GM23338 (cell line): ENCODE results near the gene CDIPT. TPM values are rescaled to one million over a fixed set of nuclear protein-coding genes. Genes with fewer than 3 reads are reported as not detected.

Experiments
- ATAC-seq: fragments of 200-7000 bp; cut with Tn5 transposase; 3 replicates; pipeline ENCODE4 v1.9.1; 2020
- DNase-seq: peaks from one replicate; pipeline ENCODE4 v3.0.0-alpha.2; 2015; ENCODE audit warnings: low spot score
- H2AFZ ChIP-seq: fragments of 200-600 bp; sonication (generic); 2 replicates; pipeline ENCODE4 v1.8.0; 2016; ENCODE audit warnings: antibody characterized with exemption, mild to moderate bottlenecking, moderate library complexity
- H3F3A ChIP-seq: fragments of 200-600 bp; sonication (generic); replicated peaks from 2 replicates; pipeline ENCODE4 v1.8.0; 2017; ENCODE audit warnings: antibody characterized with exemption, mixed run types, low read depth
- H3K27ac ChIP-seq: fragments of 200-600 bp; sonication (generic); 2 replicates; pipeline ENCODE4 v1.6.1; 2016; ENCODE audit warnings: low read depth
- H3K27me3 ChIP-seq: fragments of 200-600 bp; sonication (generic); 2 replicates; pipeline ENCODE4 v1.8.0; 2016; ENCODE audit warnings: mild to moderate bottlenecking, mixed run types, moderate library complexity; ENCODE audit not compliant: insufficient read depth
- H3K36me3 ChIP-seq: fragments of 200-600 bp; sonication (generic); 2 replicates; pipeline ENCODE4 v1.8.0; 2016; ENCODE audit warnings: mild to moderate bottlenecking; ENCODE audit not compliant: insufficient read depth
- H3K4me1 ChIP-seq: fragments of 200-600 bp; sonication (generic); 2 replicates; pipeline ENCODE4 v1.8.0; 2016; ENCODE audit warnings: mild to moderate bottlenecking, moderate library complexity; ENCODE audit not compliant: insufficient read depth
- H3K4me2 ChIP-seq: fragments of 200-600 bp; sonication (generic); 2 replicates; pipeline ENCODE4 v1.7.1; 2017; ENCODE audit warnings: mixed run types
- H3K4me3 ChIP-seq: fragments of 200-600 bp; sonication (generic); 2 replicates; pipeline ENCODE4 v1.6.1; 2016; ENCODE audit warnings: mixed run types
- H3K79me2 ChIP-seq: fragments of 200-600 bp; sonication (generic); replicated peaks from 2 replicates; pipeline ENCODE4 v1.8.0; 2017; ENCODE audit warnings: mild to moderate bottlenecking; ENCODE audit not compliant: insufficient read depth
- H3K9me2 ChIP-seq: fragments of 200-600 bp; sonication (generic); 2 replicates; pipeline ENCODE4 v1.8.0; 2017; ENCODE audit not compliant: insufficient read depth
- H4K20me1 ChIP-seq: fragments of 200-600 bp; sonication (generic); replicated peaks from 2 replicates; pipeline ENCODE4 v1.8.0; 2017; ENCODE audit warnings: mild to moderate bottlenecking; ENCODE audit not compliant: insufficient read depth
- H3K27ac Mint-ChIP-seq: 2 replicates; pipeline ENCODE4 v1.8.0; 2020; ENCODE audit warnings: inconsistent platforms, mild to moderate bottlenecking, moderate library complexity, mixed read lengths
- H3K27me3 Mint-ChIP-seq: 3 replicates; pipeline ENCODE4 v1.8.0; 2022; ENCODE audit warnings: low read depth, mild to moderate bottlenecking, moderate library complexity, mixed read lengths, inconsistent platforms; ENCODE audit not compliant: insufficient read depth, poor library complexity
- H3K36me3 Mint-ChIP-seq: 3 replicates; pipeline ENCODE4 v1.8.0; 2021; ENCODE audit warnings: low read depth, mild to moderate bottlenecking, inconsistent platforms, moderate library complexity, mixed read lengths
- H3K4me1 Mint-ChIP-seq: 3 replicates; pipeline ENCODE4 v1.8.0; 2020; ENCODE audit warnings: mild to moderate bottlenecking, inconsistent platforms, mixed read lengths
- H3K4me3 Mint-ChIP-seq: 3 replicates; pipeline ENCODE4 v1.8.0; 2021; ENCODE audit warnings: moderate library complexity, mild to moderate bottlenecking, inconsistent platforms, mixed read lengths
- H3K9me3 Mint-ChIP-seq: 3 replicates; pipeline ENCODE4 v1.8.0; 2020; ENCODE audit warnings: moderate library complexity, mild to moderate bottlenecking, inconsistent platforms, mixed read lengths
- CREB1 ChIP-seq: fragments of 250-450 bp; sonication (Bioruptor Pico); IDR thresholded peaks from 2 replicates; pipeline ENCODE4 v1.5.0; 2020; ENCODE audit warnings: low read depth, mild to moderate bottlenecking, moderate library complexity
- EZH2 ChIP-seq: fragments of 200-600 bp; sonication (generic); IDR thresholded peaks from one replicate; pipeline ENCODE4 v1.8.0; 2017; ENCODE audit warnings: antibody characterized with exemption, mild to moderate bottlenecking, low read depth; ENCODE audit not compliant: unreplicated experiment
- EZH2phosphoT487 ChIP-seq: fragments of 200-600 bp; sonication (generic); IDR thresholded peaks from one replicate; pipeline ENCODE4 v1.8.1; 2018; ENCODE audit warnings: antibody characterized with exemption; ENCODE audit not compliant: unreplicated experiment
- JUNB ChIP-seq: IDR thresholded peaks from one replicate; pipeline ENCODE4 v1.6.1; 2016; ENCODE audit warnings: antibody characterized with exemption; ENCODE audit not compliant: unreplicated experiment
- POLR2AphosphoS5 ChIP-seq: IDR thresholded peaks from 2 replicates; pipeline ENCODE4 v1.6.1; 2016; ENCODE audit warnings: antibody characterized with exemption, low read depth
- STAT1 ChIP-seq: IDR thresholded peaks from one replicate; pipeline ENCODE4 v1.6.1; 2016; ENCODE audit warnings: antibody characterized with exemption; ENCODE audit not compliant: unreplicated experiment
- ZNF114 ChIP-seq: fragments of 250-450 bp; sonication (Bioruptor Pico); IDR thresholded peaks from 2 replicates; pipeline ENCODE4 v1.5.0; 2020; ENCODE audit warnings: mild to moderate bottlenecking, moderate library complexity
- ZNF331 ChIP-seq: fragments of 250-450 bp; sonication (Bioruptor Pico); IDR thresholded peaks from 2 replicates; pipeline ENCODE4 v1.5.0; 2020; ENCODE audit warnings: low read depth, mild to moderate bottlenecking, moderate library complexity
- polyA plus RNA-seq: library from polyadenylated mRNA; unstranded; fragments of >200 nt; fragmentation: Nextera tagmentation; extraction: Ambion mirVana; gene quantifications from 2 replicates; pipeline ENCODE4 v1.2.1, GENCODE V29; 2016
- total RNA-seq: library from RNA; depleted of rRNA; stranded (reverse); fragments of >200 nt; shearing (Covaris generic); gene quantifications from 2 replicates; pipeline ENCODE4 v1.2.3, GENCODE V29; 2014
- TF ChIP-seq, protein P1 (sequence below): IDR thresholded peaks from 2 replicates; pipeline ENCODE4 v1.6.1; 2016; ENCODE audit warnings: antibody characterized with exemption
- TF ChIP-seq, protein P2 (sequence below): IDR thresholded peaks from one replicate; pipeline ENCODE4 v1.6.1; 2018; ENCODE audit warnings: antibody characterized with exemption; ENCODE audit not compliant: unreplicated experiment
- TF ChIP-seq, protein P3 (sequence below), 2 experiments: fragments of 200-600 bp in 1 of 2; sonication (generic) in 1 of 2; conservative IDR thresholded peaks; 2 replicates each; pipeline versions ENCODE4 v1.5.1 to v1.6.1; 2016 to 2017; ENCODE audit warnings: antibody characterized with exemption in 2 of 2, low read depth in 2 of 2, mild to moderate bottlenecking in 2 of 2, moderate library complexity in 1 of 2

Gene CDIPT
- total and polyA plus RNA-seq, 2 experiments from 2014 or later, result 36.2 to 78.1 TPM

DNA sequence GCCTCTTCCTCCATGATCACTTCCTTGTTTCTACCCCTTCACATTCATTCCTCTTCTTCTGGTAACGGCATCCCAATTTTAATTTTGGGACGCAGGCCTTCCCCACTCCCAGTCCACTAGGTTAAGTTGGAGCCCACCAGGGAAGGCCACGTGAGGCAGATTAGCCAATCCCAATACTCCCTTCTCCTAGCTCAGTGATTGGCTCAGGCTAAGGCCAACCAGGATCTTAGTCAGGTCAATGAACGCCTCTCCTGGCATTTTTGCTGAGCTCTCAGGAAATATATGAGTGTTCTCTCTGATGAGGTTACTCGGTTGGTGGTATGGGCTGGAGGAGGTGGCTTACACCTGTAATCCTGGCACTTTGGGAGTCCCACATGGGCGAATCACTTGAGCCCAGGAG, 21.0 kb upstream of the CDIPT start (continued):
- TF ChIP-seq, protein P1, sequence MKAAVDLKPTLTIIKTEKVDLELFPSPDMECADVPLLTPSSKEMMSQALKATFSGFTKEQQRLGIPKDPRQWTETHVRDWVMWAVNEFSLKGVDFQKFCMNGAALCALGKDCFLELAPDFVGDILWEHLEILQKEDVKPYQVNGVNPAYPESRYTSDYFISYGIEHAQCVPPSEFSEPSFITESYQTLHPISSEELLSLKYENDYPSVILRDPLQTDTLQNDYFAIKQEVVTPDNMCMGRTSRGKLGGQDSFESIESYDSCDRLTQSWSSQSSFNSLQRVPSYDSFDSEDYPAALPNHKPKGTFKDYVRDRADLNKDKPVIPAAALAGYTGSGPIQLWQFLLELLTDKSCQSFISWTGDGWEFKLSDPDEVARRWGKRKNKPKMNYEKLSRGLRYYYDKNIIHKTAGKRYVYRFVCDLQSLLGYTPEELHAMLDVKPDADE, result no peak
- TF ChIP-seq EZH2phosphoT487 (no peak), JUNB (no peak), CREB1 (CRISPR knock-in tag) (no peak), ZNF331 (CRISPR knock-in tag) (no peak), EZH2 (no peak), STAT1 (no peak)
- TF ChIP-seq, protein P2, sequence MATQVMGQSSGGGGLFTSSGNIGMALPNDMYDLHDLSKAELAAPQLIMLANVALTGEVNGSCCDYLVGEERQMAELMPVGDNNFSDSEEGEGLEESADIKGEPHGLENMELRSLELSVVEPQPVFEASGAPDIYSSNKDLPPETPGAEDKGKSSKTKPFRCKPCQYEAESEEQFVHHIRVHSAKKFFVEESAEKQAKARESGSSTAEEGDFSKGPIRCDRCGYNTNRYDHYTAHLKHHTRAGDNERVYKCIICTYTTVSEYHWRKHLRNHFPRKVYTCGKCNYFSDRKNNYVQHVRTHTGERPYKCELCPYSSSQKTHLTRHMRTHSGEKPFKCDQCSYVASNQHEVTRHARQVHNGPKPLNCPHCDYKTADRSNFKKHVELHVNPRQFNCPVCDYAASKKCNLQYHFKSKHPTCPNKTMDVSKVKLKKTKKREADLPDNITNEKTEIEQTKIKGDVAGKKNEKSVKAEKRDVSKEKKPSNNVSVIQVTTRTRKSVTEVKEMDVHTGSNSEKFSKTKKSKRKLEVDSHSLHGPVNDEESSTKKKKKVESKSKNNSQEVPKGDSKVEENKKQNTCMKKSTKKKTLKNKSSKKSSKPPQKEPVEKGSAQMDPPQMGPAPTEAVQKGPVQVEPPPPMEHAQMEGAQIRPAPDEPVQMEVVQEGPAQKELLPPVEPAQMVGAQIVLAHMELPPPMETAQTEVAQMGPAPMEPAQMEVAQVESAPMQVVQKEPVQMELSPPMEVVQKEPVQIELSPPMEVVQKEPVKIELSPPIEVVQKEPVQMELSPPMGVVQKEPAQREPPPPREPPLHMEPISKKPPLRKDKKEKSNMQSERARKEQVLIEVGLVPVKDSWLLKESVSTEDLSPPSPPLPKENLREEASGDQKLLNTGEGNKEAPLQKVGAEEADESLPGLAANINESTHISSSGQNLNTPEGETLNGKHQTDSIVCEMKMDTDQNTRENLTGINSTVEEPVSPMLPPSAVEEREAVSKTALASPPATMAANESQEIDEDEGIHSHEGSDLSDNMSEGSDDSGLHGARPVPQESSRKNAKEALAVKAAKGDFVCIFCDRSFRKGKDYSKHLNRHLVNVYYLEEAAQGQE, result no peak

GRCh38 chr16:29881050-29881449, 18.0 kb upstream of the CDIPT start:
- no peaks in the 10 kb centered on the region for H3K9me3 Mint-ChIP-seq
- Histone ChIP-seq H4K20me1 (no peaks in the 10 kb centered on the region; the same call in 1 of the 2 replicates), H3K9me2 (no peaks in the 10 kb centered on the region), H3K4me1 (peaks cover 1% of the 10 kb centered on the region), H2AFZ (no peak overlapping the region), H3K4me3 (no peak overlapping the region), H3K79me2 (no peaks in the 10 kb centered on the region), H3K36me3 (no peaks in the 10 kb centered on the region; the same call in 1 of the 2 replicates), H3F3A (peaks cover 3% of the 10 kb centered on the region; the same call in 1 of the 2 replicates), H3K27me3 (no peaks in the 10 kb centered on the region), H3K27ac (no peak overlapping the region; the same call in 1 of the 2 replicates), H3K4me2 (no peak overlapping the region)
- H3K27me3 Mint-ChIP-seq, result peaks cover 12% of the 10 kb centered on the region
- H3K4me1 Mint-ChIP-seq, result peaks cover 9% of the 10 kb centered on the region
- peaks cover 26% of the 10 kb centered on the region for H3K36me3 Mint-ChIP-seq
- ATAC-seq, result no peak
- no peak for DNase-seq
- no peak overlapping the region for H3K27ac Mint-ChIP-seq
- H3K4me3 Mint-ChIP-seq, result no peak overlapping the region
- no peak for TF ChIP-seq ZNF114 (CRISPR knock-in tag)
- TF ChIP-seq JUNB, result no peak
- TF ChIP-seq, protein P3, sequence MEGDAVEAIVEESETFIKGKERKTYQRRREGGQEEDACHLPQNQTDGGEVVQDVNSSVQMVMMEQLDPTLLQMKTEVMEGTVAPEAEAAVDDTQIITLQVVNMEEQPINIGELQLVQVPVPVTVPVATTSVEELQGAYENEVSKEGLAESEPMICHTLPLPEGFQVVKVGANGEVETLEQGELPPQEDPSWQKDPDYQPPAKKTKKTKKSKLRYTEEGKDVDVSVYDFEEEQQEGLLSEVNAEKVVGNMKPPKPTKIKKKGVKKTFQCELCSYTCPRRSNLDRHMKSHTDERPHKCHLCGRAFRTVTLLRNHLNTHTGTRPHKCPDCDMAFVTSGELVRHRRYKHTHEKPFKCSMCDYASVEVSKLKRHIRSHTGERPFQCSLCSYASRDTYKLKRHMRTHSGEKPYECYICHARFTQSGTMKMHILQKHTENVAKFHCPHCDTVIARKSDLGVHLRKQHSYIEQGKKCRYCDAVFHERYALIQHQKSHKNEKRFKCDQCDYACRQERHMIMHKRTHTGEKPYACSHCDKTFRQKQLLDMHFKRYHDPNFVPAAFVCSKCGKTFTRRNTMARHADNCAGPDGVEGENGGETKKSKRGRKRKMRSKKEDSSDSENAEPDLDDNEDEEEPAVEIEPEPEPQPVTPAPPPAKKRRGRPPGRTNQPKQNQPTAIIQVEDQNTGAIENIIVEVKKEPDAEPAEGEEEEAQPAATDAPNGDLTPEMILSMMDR (conservative IDR thresholded peaks at IDR 0.05; ENCODE audit: low read depth in 2 of 2), result no peak
- TF ChIP-seq CREB1 (CRISPR knock-in tag), result no peak
- TF ChIP-seq, protein P1, result no peak
- TF ChIP-seq POLR2AphosphoS5, result no peak
